SH-SY5Y (cell line): ENCODE results near the gene SEC22A.

ENCODE experiments used
- GATA2 ChIP-seq: IDR thresholded peaks from 2 replicates; pipeline ENCODE4 v1.6.1; 2011; ENCODE audit warnings: mild to moderate bottlenecking, low read depth, low read length
- GATA3 ChIP-seq: IDR thresholded peaks from 2 replicates; pipeline ENCODE4 v1.6.1; 2011; ENCODE audit warnings: low read depth, mild to moderate bottlenecking, low read length, moderate library complexity

- TF ChIP-seq GATA2 = no peak
- TF ChIP-seq GATA3 = no peak
Measured at GRCh38 chr3:123201557-123202427, at the start of gene SEC22A.
